ENCODE measurements around the gene COPG2. TPM values are rescaled to one million over a fixed set of nuclear protein-coding genes. Genes with fewer than 3 reads are reported as not detected.

Gene COPG2
- polyA plus RNA-seq, 1 of the 3 experiments (the other 2 are of a cell fraction), result 44.3 TPM

- Histone ChIP-seq H2AFZ (ENCODE audit: low read depth) (no peak overlapping the region), H3K4me2 (no peak overlapping the region), H3K4me3 (ENCODE audit: low read depth in 2 of 2, low read length in 1 of 2) (no peak overlapping the region), H3K36me3 (replicated peaks in 1 of 2; ENCODE audit: control insufficient read depth in 1 of 2, insufficient read depth in 2 of 2, low read length in 1 of 2) (peaks cover 20 to 22% of the 10 kb centered on the region in 2 experiments), H3K27ac (ENCODE audit: low read depth in 2 of 2, low read length in 1 of 2) (no peak overlapping the region), H3K9me3 (peaks cover 12% of the 10 kb centered on the region), H3K27me3 (ENCODE audit: insufficient read depth) (no peaks in the 10 kb centered on the region), H3K9ac (no peak overlapping the region), H4K20me1 (ENCODE audit: insufficient read depth) (no peaks in the 10 kb centered on the region), H3K4me1 (ENCODE audit: control insufficient read depth in 1 of 2, insufficient read depth in 2 of 2, low read depth in 1 of 2, low read length in 1 of 2) (no peaks in the 10 kb centered on the region), H3K9me2 (no peaks in the 10 kb centered on the region), H3F3A (replicated peaks; ENCODE audit: insufficient read depth) (no peaks in the 10 kb centered on the region), H3K79me2 (ENCODE audit: insufficient read depth) (no peaks in the 10 kb centered on the region)
- WGBS (ENCODE audit: low lambda C conversion rate), result 95% methylated on average over 1 of the region's 1 CpG
- ChIA-PET CTCF (no interaction called here), POLR2A (no interaction called here)
- no peak for DNase-seq
- TF ChIP-seq ELF1 (IDR thresholded peaks at IDR 0.05) (no peak), EP300 (IDR thresholded peaks at IDR 0.05; ENCODE audit: borderline replicate concordance in 1 of 2, low read depth in 1 of 2, low read length in 1 of 2) (no peak), GATA2 (CRISPR knock-in tag; IDR thresholded peaks at IDR 0.05) (no peak), IRF3 (IDR thresholded peaks at IDR 0.05; ENCODE audit: low read depth, low read length) (no peak), USF2 (IDR thresholded peaks at IDR 0.05; ENCODE audit: borderline replicate concordance, low read depth, low read length) (no peak), EZH2phosphoT487 (IDR thresholded peaks at IDR 0.05; ENCODE audit: borderline replicate concordance, low read depth) (no peak), GABPA (IDR thresholded peaks at IDR 0.05; ENCODE audit: low read depth) (no peak), TAF1 (IDR thresholded peaks at IDR 0.05; ENCODE audit: borderline replicate concordance, low read depth, low read length) (no peak), CHD2 (IDR thresholded peaks at IDR 0.05; ENCODE audit: low read length, partially characterized antibody) (no peak), NRF1 (IDR thresholded peaks at IDR 0.05; ENCODE audit: low read depth, low read length) (no peak), RFX5 (IDR thresholded peaks at IDR 0.05; ENCODE audit: low read length) (no peak), SIN3A (IDR thresholded peaks at IDR 0.05; ENCODE audit: borderline replicate concordance, low read depth, low read length) (no peak), YY1 (IDR thresholded peaks at IDR 0.05; ENCODE audit: low read depth) (no peak)
Observed at GRCh38 chr7:130641040-130641439, 27.5 kb downstream of the COPG2 start.

- no peaks in the 10 kb centered on the region for H3K4me1 ChIP-seq (ENCODE audit: control insufficient read depth in 1 of 2, insufficient read depth in 2 of 2, low read depth in 1 of 2, low read length in 1 of 2)
- ChIA-PET CTCF (no interaction called here), POLR2A (no interaction called here)
- no peaks in the 10 kb centered on the region for H4K20me1 ChIP-seq (ENCODE audit: insufficient read depth)
- no peaks in the 10 kb centered on the region for H3K9me2 ChIP-seq
- H3K9me3 ChIP-seq, result peaks cover 16% of the 10 kb centered on the region
- no peaks in the 10 kb centered on the region for H3K79me2 ChIP-seq (ENCODE audit: insufficient read depth)
- 91% methylated on average over 1 of the region's 1 CpG for WGBS (ENCODE audit: low lambda C conversion rate)
- DNase-seq, result no peak
- no peak overlapping the region for H3K27ac ChIP-seq (ENCODE audit: low read depth in 2 of 2, low read length in 1 of 2)
- H3K4me3 ChIP-seq (ENCODE audit: low read depth in 2 of 2, low read length in 1 of 2), result no peak overlapping the region
- no peaks in the 10 kb centered on the region for H3K27me3 ChIP-seq (ENCODE audit: insufficient read depth)
- no peak overlapping the region for H3K9ac ChIP-seq
- no peak overlapping the region for H3K4me2 ChIP-seq
- no peak overlapping the region for H2AFZ ChIP-seq (ENCODE audit: low read depth)
- no peaks in the 10 kb centered on the region for H3F3A ChIP-seq (replicated peaks; ENCODE audit: insufficient read depth)
- H3K36me3 ChIP-seq (replicated peaks in 1 of 2; ENCODE audit: control insufficient read depth in 1 of 2, insufficient read depth in 2 of 2, low read length in 1 of 2), result peaks cover 9 to 16% of the 10 kb centered on the region in 2 experiments
- TF ChIP-seq EZH2phosphoT487 (IDR thresholded peaks at IDR 0.05; ENCODE audit: borderline replicate concordance, low read depth) (no peak), USF2 (IDR thresholded peaks at IDR 0.05; ENCODE audit: borderline replicate concordance, low read depth, low read length) (no peak), FOXJ3 (CRISPR knock-in tag; IDR thresholded peaks at IDR 0.05) (no peak), CHD2 (IDR thresholded peaks at IDR 0.05; ENCODE audit: low read length, partially characterized antibody) (no peak), EP300 (IDR thresholded peaks at IDR 0.05; ENCODE audit: borderline replicate concordance in 1 of 2, low read depth in 1 of 2, low read length in 1 of 2) (no peak), IRF3 (IDR thresholded peaks at IDR 0.05; ENCODE audit: low read depth, low read length) (no peak), USF1 (IDR thresholded peaks at IDR 0.05; ENCODE audit: borderline replicate concordance, low read depth) (no peak), TAF1 (IDR thresholded peaks at IDR 0.05; ENCODE audit: borderline replicate concordance, low read depth, low read length) (no peak), YY1 (IDR thresholded peaks at IDR 0.05; ENCODE audit: low read depth) (no peak), RCOR1 (IDR thresholded peaks at IDR 0.05; ENCODE audit: low read length) (no peak), REST (IDR thresholded peaks at IDR 0.05; ENCODE audit: low read depth, low read length) (no peak)
Observed at GRCh38 chr7:130639388-130639787, 29.2 kb downstream of the COPG2 start.

Data from SK-N-SH (cell line).